ENCODE data around the gene SULT1A4.
"Not testable (repeated sequence)": the region's sequence is repeated elsewhere in the genome, so short reads cannot be mapped to it uniquely, and the experiment has no call there.

Gene SULT1A4

GRCh38 chr16:29459706-29460646, at the start of gene SULT1A4:
SULT1A4 (plus strand) TSS chr16:29459913; CDS start chr16:29461386, 1,473 bp downstream.
- not testable (repeated sequence) for DNase-seq (ENCODE audit: low read depth in 3 of 3, low spot score in 1 of 3)

- not testable (repeated sequence) for DNase-seq (ENCODE audit: low read depth in 3 of 3, low spot score in 1 of 3)
Measured at GRCh38 chr16:29423587-29423986, 36.1 kb upstream of the SULT1A4 start.

- DNase-seq (ENCODE audit: low read depth in 3 of 3, low spot score in 1 of 3): not testable (repeated sequence)
Measured at GRCh38 chr16:29425390-29425789, 34.3 kb upstream of the SULT1A4 start.

GRCh38 chr16:29453754-29454153, 6.0 kb upstream of the SULT1A4 start:
- not testable (repeated sequence) for DNase-seq (ENCODE audit: low read depth in 3 of 3, low spot score in 1 of 3)

GRCh38 chr16:29454269-29454668, 5.4 kb upstream of the SULT1A4 start, which contains the start of the genes BOLA2 and SLX1B:
BOLA2 (minus strand) TSS chr16:29454351; CDS start chr16:29454253, 98 bp downstream.
SLX1B (plus strand) TSS chr16:29454533.
- DNase-seq (ENCODE audit: low read depth in 3 of 3, low spot score in 1 of 3): not testable (repeated sequence)

GRCh38 chr16:29454828-29455227, 4.9 kb upstream of the SULT1A4 start:
- DNase-seq (ENCODE audit: low read depth in 3 of 3, low spot score in 1 of 3): not testable (repeated sequence)

GRCh38 chr16:29457660-29458059, 2.1 kb upstream of the SULT1A4 start:
- not testable (repeated sequence) for DNase-seq (ENCODE audit: low read depth in 3 of 3, low spot score in 1 of 3)

- DNase-seq (ENCODE audit: low read depth in 3 of 3, low spot score in 1 of 3): not testable (repeated sequence)
Measured at GRCh38 chr16:29460647-29461030, 926 bp downstream of the SULT1A4 start.

- DNase-seq (ENCODE audit: low read depth in 3 of 3, low spot score in 1 of 3): not testable (repeated sequence)
Measured at GRCh38 chr16:29465985-29466824, 6.5 kb downstream of the SULT1A4 start.

GRCh38 chr16:29466904-29467303, 7.2 kb downstream of the SULT1A4 start:
- not testable (repeated sequence) for DNase-seq (ENCODE audit: low read depth in 3 of 3, low spot score in 1 of 3)

GRCh38 chr16:29467654-29468366, 8.1 kb downstream of the SULT1A4 start:
- DNase-seq (ENCODE audit: low read depth in 3 of 3, low spot score in 1 of 3): not testable (repeated sequence)

- peak; percentile 0 to 9 (median 4) for DNase-seq (ENCODE audit: low read depth in 3 of 3, low spot score in 1 of 3)
Measured at GRCh38 chr16:29469660-29470059, 9.9 kb downstream of the SULT1A4 start.

GRCh38 chr16:29472065-29472464, 12.4 kb downstream of the SULT1A4 start:
- DNase-seq (ENCODE audit: low read depth in 3 of 3, low spot score in 1 of 3): not testable (repeated sequence)

GRCh38 chr16:29482276-29482675, 22.6 kb downstream of the SULT1A4 start:
- DNase-seq (ENCODE audit: low read depth in 3 of 3, low spot score in 1 of 3): not testable (repeated sequence)

GRCh38 chr16:29506308-29506707, 46.6 kb downstream of the SULT1A4 start, which contains the start of gene NPIPB12:
NPIPB12 (minus strand) TSS chr16:29506408.
- DNase-seq (ENCODE audit: low read depth in 3 of 3, low spot score in 1 of 3): not testable (repeated sequence)

All from stimulated activated CD4-positive, alpha-beta T cell treated with anti-CD3 and anti-CD28 coated beads, TNF-alpha, amount 100 ng/mL, for 1 hour (primary cell).